ENCODE results near the gene ARHGEF38.

- TF ChIP-seq GATA2 (IDR thresholded peaks at IDR 0.05; ENCODE audit: low read depth, low read length) (no peak), GATA3 (IDR thresholded peaks at IDR 0.05; ENCODE audit: low read depth, low read length) (no peak)
Observed at GRCh38 chr4:105599482-105599881, 47.1 kb downstream of the ARHGEF38 start.

Measured in SH-SY5Y (cell line).